Hypothalamus (tissue), 51 donors: Measurements from ENCODE around the gene FCGR3B.
A peak's percentile ranks its signal among the peaks of the same experiment; 100 is the strongest.
"Not testable (repeated sequence)": the region's sequence is repeated elsewhere in the genome, so short reads cannot be mapped to it uniquely, and the experiment has no call there.

Experiments
- DNase-seq, 51 donors: peaks; one replicate each; lab custom pipeline; 2025; lab: John Stamatoyannopoulos, UW

Gene FCGR3B

DNA sequence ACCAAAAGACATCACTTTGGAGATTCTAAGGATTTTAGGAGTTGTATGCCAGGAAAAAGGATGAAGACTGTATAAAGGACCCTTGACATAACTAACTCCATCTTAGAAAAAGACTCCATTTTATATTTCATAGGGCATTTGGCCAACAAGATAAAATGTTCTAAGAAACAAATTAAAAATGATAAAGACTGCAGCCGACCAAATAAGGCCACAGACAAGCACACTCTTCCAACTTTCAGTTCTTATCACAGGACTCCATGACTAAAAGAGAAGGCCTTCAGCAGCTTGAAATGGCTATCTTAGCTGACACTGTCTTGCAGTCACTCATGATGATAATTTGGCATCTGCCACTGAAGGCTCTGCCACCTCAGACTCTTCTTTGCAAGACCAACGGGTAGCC lies 8.2 kb upstream of the FCGR3B start:
- DNase-seq = not testable (repeated sequence)

DNA sequence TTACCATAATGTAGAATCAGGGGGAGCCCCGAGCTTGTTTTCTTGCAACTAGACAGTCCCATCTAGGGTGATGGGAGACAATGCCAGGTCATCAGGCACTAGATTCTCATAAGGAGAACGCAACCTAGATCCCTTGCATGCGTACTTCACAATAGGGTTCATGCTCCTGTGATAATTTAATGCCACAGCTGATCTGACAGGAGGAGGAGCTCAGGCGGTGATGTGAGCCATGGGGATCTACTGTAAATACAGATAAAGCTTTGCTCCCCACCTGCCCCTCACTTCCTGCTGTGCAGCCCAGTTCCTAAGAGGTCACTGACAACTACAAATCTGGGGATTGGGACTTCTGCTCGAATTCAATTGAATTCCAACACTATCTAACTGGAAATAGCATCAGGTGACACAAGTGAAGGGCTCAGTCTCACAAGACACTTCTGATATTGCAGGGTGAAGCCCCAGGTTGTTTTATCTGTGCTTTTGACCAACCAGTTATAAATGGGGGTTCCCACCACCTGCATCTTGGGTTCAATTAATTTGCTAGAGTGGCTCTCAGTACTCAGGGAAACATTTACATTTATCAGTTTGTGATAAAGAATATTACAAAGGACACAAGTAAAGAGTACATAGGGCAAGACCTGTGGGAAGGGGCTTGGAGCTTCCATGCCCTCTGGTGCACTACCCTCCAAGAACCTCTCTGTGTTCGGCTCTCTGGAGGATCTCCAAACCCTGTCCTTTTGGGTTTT lies 7.4 kb upstream of the FCGR3B start:
- DNase-seq = not testable (repeated sequence)

DNA sequence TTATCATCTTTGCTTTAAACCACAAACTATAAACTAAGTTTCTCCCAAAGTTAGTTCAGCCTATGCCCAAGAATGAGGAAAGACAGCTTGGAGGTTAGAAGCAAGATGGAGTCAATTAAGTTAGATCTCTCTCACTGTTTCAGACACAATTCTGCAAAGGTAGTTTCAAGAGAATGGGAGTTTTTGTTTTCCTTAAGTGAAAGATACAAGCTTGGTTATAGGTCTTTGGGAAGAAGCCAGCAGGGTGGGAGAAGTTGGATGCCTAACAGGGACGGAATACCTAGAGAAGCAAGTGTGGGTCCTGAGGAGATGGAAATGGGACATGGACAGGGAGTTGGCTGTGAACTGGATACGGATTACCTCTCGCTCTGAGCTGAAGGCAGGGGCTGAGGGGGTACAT lies 6.0 kb upstream of the FCGR3B start:
- not testable (repeated sequence) for DNase-seq

DNA sequence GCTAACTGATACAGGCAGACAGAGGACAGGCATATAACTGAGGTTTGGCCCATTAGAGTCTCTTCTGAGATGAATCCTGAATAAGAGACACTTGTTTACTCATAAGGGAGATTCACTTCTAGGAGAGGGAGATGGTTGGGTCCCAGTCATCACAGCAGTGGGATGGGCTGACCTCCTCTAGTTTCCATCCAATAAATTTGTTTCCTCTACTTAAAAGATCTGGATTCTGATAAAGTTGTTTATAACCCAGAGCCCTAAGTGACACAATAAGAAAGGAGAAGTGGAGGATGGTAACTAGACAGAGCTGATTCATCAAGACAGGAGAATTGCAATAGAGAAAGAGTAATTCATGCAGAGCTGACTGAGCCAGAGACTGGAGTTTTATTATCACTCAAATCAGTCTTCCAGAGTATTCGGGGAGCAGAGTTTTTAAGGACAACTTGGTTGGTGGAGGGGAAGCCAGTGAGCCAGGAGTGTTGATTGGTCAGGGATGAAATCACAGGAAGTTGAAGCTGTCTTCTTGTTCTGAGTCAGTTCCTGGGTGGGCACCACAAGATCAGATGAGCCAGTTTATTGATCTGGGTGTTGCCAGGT lies 5.3 kb upstream of the FCGR3B start:
- DNase-seq = not testable (repeated sequence)

DNA sequence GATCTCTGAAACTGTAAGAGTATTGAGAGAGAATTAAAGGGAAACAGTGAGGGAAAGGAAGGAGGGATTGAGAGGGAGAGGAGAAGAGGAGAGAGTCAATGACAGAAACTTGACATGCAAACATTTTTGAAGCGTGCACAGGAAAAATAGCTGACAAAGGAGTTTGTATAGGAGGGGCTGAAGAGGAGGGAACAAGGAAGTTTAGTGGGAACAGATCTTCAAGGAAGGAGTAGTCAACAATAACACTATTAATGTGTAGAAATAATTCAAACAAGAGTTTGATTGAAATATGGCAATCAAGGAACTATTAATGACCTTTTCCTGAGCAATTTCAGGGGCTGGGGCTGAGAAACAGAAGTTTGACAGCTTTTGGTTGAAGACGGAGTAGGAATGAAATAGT lies 4.0 kb upstream of the FCGR3B start:
- not testable (repeated sequence) for DNase-seq

DNA sequence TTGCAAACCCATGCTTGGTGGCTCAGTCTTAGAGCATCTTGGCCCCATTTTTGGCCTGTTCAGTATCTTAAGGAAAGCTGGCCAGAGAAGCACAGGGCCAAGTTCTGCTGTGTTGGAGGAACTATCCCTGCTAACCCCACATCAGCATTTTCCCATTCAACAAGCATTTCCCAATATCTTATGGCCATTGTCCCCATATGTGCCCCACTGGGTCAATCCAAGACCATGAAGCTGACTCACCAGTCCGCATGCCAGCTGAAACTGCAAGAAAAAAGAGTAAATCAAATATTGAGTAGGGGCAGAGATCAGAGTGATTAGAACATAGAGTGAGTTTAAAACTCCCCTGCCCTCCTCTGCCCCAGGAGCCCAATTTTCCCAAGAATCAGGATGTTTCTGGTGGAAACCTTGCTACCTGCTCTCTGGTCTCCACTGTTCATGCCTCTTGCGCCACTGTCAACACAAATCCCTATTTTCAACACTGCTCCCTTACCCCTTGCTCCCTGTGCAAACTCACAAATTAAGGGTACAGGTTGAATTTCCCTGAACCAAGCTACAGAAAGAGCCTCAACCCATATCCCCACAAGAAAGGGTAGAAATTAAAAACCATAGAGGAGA lies 741 bp downstream of the FCGR3B start:
- DNase-seq = not testable (repeated sequence)

DNA sequence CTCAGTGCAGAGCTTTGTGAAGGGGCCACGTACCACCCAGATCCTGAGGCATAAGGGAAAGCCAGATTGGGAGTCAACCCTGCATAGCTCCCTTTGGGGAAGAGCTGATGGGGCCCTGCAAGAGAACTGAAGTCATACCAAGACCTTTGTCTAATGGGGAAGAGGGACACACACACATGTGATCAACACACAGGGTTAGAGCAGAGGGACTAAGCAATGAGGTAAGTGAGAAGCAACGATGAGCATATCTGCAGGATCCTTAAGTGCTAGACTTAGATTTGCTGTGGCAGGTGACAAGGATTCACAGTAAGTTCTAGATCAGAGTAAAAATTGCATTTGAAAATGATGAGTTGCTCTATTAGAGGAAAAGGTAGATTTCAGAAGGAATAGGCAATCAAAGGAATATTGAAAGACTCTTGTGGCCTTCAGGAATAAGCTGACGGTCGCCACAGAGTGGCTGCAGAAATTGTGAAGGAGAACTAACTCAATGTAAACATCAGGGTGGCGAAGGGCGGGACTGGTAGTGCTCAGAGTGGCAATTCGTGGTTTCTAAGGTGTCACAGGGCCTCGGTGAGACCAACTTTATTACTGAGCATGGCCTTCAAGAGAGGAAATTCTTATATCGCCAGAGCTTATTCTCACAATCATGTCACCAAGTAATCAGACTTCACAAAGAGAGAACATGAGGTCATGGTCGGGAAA lies 4.4 kb downstream of the FCGR3B start:
- not testable (repeated sequence) for DNase-seq

DNA sequence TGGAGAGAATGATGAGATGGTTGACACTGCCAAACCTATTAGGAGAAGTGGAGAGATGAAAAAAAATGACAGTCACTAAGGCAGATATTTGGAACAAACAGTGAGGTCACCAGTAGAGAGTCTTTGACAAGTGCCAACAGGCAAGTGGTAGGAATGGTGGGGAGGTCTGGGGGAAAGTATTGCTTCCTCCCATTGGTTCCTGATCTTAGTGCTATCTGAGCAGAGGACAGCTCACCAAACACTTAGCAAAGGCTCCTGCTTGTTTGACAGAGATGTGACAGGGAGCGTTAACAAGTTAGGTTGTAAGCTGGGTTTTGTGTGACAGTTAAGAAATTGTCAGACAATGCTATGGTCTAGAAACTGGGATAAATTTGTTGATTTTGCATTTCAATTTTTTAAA lies 6.4 kb downstream of the FCGR3B start:
- not testable (repeated sequence) for DNase-seq

DNA sequence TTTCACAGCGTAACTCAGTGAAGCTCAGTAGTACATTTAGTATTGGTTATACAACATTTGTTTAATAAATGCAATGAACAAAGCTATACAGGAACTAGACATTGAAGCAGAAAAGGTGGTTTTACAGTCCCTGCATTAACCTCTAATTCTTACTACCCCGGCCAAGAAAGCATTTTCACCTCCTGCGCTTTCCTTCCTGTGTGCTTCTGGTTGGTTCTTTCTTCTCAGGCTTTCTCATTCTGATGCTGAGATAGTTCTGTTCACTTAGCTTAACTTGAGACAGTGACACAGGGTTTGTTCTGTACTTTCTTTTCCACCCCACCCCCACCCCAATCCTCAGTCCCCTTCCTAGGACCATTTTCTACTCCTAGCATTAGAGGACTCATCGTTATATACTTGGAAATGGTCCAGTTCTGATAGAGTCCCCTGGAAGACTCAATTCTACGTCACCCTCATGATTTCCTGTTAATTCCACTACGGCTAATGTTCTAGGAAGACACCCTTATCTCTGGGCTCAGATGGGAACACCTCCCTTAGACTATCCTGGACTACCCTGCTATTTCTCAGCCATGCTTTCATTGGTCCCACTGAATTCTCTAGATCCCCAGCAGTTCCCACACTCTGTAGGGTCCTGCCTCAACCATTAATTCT lies 7.5 kb downstream of the FCGR3B start:
- DNase-seq = not testable (repeated sequence)

DNA sequence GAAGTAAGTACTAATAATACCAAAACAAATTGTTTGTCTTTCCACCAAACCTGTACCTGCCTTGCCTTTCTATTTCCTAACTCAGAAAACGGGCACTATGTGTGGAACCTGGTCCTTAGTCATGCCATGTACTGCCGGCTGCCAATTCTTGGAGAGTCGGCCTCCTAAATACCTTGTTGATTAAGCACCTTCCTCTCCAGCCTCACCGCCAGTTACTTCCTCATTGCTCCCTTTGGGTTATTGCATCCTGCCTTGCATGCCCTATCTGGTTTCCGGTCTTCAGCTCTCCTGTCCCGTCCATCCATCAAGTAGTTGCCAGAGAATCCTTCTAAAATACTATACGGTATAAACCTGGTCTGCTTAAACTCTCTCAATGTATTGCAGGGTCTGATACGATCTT lies 8.9 kb downstream of the FCGR3B start:
- not testable (repeated sequence) for DNase-seq

DNA sequence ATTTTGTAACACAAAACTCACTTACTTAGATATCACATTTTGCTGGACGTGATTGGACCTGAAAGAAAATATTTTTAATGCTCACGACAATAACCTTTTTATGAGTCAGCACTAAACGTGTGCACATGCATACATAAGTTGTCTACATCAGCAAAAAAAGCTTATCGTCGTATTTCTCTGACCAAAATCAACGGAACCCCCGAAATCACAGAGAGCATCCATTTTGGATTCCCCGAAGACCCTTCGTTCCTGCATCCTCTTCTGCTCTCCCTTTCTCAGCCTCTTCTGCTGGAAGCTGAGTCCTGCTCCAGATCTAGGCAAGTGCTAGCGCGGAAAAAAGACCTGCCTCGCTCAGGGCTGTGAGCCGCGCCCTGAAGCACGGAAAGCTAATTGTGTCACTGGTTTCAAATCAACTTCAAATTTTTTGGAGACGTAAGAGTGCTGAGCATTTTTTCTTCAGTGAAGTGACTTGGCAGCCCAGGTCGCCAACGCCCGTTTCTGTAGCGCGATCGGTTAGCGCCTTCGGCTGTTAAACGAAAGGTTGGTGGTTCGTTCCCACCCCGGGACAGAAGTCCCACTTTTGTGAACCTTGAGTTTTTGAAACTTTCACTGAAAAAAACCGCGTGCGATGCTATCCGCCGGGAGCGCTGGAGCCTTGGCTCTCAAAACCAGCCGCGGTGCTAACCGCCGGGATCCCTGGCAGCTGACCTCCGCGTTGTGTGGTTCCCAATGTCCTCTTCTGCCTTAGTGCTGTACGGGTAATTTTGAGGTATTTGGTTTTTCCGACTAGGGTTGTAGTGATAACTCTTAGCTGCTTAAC lies 9.6 kb downstream of the FCGR3B start:
- DNase-seq = peak in 45 of 51 donors; percentile 4 to 90 (median 36)

DNA sequence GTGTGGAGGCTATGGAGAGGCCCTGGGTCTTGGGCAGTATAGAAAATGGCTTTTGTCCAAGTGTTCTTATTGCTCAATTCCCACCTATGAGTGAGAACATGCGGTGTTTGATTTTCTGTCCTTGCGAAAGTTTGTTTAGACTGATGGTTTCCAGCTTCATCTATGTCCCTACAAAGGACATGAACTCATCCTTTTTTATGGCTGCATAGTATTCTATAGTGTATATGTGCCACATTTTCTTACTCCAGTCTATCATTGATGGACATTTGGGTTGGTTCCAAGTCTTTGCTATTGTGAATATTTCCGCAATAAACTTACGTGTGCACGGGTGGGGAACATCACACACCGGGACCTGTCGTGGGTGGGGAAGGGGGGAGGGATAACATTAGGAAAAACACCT lies 10.6 kb downstream of the FCGR3B start:
- DNase-seq = not testable (repeated sequence)

DNA sequence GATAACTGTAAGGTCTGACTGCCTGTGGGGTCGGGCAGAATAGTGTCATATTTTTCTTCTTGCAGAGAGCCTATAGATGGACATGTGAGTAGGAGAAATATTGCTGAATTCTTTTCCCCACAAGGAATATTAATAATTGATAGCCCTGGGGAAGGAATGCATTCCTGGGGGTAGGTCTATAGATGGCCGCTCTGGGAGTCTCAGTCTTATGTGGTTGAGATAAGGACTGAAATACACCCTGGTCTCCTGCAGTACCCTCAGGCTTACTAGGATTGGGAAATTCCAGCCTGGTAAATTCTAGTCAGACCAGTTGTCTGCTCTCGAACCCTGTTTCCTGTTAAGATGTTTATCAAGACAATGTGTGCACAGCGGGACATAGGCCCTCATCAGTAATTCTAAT lies 12.5 kb downstream of the FCGR3B start:
- DNase-seq = not testable (repeated sequence)

DNA sequence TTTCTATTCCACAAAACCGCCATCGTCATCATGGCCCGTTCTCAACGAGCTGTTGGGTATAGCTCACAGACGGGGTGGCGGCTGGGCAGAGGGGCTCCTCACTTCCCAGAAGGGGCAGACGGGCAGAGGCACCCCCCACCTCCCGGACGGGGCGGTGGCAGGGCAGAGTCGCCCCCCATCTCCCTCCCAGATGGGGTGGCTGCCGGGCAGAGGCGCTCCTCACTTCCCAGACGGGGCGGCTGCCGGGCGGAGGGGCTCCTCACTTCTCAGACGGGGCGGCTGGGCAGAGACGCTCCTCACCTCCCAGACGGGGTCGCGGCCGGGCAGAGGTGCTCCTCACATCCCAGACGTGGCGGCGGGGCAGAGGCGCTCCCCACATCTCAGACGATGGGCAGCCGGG lies 14.6 kb downstream of the FCGR3B start:
- not testable (repeated sequence) for DNase-seq

DNA sequence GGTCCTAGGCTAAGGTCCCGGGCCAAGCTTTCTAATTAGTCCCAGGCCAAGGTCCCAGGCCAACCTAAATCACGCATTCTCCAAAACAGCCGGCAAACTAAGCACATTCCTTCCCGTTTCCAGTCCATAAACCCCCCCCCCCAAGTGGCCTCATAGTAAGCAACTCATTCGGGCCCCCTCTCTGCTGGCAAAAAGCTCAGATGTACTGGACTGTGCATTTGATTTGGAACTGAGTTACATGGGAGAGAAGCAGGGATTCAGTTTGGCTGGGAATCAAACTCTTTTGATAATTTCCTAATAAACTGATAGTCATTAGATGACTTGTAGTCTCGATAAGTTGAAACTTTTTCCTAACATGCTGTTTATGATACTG lies 17.8 kb downstream of the FCGR3B start:
- DNase-seq = peak in 1 of 51 donors; percentile 38

DNA sequence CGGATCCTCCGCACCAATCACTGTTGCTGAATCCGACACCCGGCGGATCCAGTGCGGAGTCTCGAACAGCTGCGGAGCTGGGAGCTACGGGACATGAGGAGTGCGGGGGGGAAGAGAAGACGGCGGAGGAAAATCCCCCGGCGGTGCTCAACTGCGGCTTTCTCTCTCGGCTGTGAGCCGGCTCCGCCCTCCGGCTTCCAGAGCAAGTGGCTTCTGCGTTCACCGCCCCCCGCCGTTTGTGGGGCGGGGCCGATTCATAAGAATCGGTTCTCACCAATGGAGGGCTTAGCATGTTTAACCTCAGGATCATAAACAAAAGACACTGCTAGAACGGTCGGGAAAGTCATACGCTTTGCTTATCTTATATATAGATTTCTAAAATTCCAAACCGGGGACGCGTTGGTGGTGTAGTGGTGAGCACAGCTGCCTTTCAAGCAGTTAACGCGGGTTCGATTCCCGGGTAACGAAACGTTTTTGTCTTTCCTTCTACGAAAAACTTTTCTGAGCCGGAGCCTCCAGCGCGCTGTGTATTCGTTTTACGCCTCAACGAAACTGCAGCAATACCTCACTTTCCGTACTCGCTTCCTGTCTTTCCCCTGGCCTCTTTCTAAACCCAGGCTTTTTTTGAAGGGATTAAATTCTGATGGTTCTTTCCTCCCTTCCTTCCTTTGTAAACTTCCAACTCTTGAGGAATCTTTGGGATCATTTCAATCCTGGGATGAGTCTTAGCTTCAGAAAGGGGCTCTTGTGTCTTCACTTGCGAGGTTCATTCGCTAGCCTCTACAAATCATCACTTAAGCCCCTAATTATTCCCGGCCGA lies 18.4 kb downstream of the FCGR3B start:
- DNase-seq = peak; percentile 41 to 98 (median 78)

DNA sequence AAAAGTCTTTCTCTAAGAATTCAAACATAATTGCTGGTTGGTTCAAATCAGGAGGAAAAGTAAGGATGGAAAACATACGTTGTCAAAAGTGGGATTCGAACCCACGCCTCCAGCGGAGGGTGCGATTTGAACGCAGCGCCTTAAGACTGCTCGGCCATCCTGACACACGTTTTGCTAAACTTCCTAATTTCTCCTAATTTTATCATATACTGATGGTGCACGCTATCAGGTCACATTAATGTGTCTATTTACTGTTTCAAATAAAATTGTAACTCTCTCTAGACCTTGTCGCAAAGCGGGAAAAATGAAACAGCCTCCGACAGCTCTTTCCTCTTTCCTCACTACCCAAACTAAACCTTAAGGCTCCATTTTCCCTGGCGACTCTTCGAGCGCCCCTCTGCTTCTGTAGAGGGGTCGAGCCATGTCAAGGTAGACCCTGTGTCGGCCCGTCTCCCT lies 19.1 kb downstream of the FCGR3B start:
- peak in 4 of 51 donors; percentile 13 to 32 (median 22) for DNase-seq

DNA sequence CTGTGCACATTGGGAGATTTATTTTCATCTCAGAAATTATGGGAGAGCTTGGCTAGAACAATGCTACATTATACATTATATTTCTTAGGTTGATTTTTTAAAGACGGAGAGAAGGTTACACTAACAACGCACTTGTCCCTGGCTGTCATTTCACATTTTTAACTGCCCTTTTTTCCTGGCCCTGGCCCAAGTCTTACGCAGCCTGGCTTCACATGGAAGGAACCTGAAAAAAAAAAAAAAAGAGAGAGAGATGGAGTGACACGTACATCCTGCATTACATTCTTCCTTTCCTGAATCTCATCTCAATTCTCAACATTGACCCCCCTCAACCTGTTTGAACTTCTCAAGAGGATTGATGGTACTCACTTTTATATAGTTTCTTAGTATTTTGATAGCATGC lies 20.8 kb downstream of the FCGR3B start:
- not testable (repeated sequence) for DNase-seq
